Stimulated activated CD8-positive, alpha-beta memory T cell treated with anti-CD3 and anti-CD28 coated beads, Interleukin-4, amount 100 ng/mL, for 4 hours (primary cell): ENCODE measurements around the gene LGMN.

Experiments used
- DNase-seq, 2 donors: peaks; one replicate each; pipeline ENCODE4 v3.0.0-alpha.2; 2020; ENCODE audit warnings: low read depth in 2 of 2, low spot score in 1 of 2

Gene LGMN

DNA sequence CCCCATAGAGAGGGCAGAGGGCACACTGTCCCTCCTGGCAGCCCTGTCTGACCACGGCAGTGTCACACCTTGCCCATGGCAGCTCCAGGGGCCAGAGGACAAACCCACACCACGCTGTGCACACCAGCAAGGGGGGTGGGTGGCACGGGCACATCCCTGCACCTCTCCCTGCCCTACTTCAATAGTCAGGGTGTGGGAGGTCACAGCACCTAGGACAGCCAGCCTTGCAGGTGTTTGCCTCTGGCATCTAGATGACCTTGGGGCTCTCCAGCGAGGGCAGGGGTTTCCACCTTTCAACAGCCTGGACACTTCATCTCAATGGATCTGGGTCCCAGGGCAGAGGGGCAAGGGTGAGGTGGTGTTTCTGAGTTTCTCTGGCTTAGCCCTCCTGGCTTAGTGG, 69.2 kb downstream of the LGMN start:
- DNase-seq = no peak

DNA sequence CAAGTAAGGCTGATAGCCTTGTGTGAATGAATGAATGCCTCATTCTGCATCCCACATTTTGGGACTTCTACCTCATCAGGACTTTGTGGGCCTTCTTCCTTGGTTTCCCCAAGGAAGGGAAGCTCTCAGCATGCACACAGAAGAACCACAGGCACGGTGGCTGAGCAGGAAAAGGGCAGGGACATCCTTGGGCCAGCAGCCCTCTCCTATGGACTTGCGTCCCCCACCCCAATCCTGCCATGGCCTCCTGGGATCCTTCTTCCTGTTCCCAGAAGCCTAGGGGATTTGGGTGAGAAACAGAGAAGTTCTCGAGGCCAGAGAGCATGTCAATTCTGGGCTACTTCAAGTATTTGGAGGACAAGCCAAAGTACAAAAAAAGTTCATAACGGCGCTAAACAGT, 69.7 kb downstream of the LGMN start:
- no peak for DNase-seq

DNA sequence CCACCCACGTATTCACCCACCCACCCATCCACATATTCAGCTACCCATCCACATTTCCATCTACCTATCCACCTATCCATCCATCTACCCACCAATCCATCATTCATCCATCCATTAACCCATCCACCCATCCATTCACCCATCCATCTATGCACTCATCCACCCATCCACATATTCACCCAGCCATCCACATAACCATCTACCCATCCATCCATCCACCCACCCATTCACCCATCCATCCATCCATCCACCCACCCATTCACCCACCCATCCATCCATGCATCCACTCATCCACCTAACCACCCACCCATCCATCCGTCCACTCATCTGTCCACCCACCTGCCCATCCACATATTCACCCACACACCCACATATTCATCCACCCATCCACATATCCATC, 70.5 kb downstream of the LGMN start:
- no peak for DNase-seq

DNA sequence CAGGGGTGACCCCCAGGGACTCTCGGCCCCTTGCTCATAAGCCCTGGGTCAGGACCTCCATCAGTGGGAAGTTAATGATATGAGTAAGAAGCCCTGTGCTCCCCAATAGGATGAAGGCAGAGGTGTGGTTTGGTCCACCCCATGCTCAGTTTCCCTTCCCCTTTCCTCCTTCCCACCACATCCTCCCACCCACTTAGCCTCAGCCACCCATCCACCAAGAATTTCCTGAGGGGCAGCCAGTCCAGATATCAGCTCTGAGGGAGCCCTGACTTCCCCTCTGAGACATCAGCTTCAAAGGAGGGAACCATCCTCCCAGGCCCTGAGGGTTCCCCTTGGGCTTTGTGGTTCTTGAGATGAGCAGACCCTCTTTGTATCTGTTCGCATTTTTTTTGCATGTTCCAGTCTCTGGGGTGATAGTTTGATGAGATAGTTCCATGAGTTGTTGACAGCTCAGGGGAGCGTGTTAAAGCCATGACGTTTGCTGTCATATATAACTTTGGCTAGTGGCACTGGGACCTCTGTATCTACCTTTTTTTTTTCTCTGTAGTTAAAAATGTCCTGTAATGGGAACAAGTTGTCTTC, 71.2 kb downstream of the LGMN start:
- no peak for DNase-seq

DNA sequence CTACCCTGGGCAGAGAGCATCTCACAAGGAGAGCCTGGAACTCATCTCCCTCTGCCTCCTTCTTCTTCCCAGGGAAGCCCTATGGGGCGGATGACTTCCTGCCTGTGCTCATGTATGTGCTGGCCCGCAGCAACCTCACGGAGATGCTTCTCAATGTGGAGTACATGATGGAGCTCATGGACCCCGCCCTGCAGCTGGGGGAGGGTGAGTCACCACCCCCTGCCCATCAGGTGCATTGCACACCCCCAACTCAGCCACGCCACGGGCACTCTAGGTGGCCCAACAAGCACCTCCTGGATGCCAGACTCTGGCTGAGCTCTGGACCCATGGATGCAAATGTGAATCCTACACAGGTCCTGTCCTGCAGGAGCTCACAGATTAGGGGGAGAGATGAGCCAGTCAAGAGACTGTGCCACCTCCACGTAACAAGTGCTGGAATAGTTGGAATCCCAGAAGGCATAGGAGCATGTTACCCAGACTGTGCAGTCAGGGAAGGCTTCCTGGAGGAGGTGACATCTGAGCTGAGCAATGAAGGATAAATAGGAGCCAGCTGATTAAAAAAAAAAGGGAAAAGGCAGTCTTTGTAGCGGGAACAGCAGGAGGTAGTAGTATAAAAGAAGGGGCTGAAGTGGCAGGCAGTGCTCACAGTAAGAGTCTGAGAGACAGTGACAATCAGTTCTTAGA, 71.9 kb downstream of the LGMN start:
- no peak for DNase-seq

DNA sequence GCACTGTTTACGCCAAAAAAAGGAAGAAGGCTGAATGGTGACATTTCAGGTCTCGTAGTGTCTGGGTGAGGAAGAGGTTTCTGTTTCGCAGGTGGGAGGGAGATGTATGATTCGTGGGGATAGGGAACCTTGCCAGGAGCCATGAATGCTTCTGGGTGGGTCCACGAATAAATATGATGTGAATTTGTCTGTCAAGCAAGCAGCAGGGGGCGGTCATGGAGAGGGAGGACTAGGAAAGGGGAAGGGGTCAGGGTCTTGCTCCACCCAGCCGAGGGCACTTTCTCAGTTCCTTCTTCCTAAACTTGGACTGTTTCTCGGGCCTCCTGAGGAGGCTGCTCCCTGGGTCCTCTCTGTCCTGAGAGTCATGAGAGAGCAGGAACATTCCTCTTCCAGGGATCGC, 72.5 kb downstream of the LGMN start:
- DNase-seq = no peak

DNA sequence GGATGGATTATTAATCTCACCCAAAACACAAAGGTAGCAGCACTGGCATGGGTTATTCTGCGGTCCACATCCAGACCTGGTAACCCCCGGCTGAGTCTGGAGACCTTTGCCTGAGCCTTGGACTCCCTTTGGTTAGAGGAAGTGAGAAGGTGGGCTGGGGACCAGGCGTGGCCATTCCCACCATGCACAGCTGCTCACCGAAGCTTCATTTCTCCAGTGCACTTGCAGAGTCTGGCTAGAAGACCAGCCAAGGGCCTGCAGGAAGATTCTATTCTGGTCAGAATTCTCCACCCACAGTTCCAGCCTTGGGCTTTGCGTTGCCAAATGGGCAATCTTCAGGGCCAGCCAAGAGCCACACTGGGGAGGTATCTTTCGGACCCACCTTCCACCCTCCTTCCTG, 73.0 kb downstream of the LGMN start:
- no peak for DNase-seq

DNA sequence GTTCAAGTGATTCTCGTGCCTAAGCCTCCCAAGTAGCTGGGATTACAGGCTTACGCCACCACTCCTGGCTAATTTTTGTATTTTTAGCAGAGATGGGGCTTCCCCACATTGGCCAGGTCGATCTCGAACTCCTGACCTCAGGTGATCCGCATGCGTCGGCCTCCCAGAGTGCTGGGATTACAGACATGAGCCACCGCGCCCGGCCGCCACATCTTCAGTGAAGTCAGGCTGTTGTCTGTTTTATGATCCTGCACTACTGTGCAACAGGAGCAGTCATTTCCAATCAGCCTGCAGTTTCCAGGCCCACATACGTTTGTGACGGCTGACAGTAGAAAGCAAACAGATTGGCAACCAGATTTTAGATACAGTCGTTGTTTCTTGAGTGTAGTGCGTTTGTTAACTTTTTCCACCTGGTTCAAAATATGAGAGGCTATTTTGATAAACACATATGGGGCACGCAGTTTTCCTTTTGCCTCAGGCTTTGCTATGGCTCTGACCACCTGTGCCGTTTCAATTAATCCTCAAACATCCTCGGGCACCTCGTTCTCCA, 74.8 kb downstream of the LGMN start:
- no peak for DNase-seq

DNA sequence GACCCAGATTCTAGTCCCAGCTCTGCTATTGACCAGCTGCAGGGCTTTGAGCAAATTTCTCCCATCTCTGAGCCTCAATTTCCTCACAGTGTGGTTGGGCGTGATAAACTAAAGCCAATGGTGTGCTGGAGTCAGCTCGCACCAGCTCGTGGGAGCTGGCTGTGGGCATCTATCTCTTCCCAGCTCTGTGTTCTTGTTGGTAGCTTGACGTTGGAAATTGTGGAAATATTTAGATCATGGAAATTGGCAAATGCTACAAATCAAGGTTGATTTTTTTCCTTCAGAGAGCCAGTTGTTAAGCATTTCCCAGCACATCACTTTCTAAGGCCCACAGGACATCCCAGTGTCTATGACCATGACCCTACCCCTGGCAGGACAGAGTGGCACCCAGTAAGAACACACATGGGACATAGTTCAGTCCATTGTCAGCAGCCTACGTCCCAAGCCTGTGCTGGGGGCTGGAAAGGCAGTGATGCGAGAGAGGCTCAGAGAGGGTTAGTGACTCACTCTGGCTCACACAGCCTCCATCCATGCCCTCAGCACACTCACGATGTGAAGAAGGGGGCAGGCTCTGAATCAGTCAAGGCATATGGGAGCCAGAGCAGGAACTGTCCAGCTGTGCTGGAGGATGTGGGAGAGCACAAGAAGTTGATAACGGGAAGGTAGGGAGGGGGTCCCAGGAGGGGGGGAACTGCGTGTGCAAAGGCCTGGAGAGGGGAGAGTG, 77.6 kb downstream of the LGMN start:
- DNase-seq = no peak

DNA sequence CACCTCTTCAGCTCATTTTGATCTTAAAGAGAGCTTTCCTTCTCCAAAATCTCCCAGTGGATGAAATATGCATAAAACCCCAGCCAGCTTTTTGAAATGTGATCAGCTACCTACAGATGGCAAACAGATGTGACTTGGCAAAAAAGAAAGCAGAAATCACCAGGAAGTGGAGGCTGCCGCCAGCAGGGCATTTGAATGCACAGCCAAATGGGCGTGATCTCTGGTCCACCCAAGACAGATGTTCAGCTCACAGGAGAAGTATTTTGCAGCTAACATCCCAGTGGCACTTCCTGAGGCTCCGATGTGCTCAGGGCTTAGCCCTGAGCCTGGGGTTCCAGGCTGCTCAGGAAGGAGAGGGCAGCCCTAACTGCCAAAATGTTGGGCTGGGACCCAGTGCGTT, 78.3 kb downstream of the LGMN start:
- no peak for DNase-seq

- DNase-seq = no peak
Measured at GRCh38 chr14:92668276-92668973, 80.0 kb downstream of the LGMN start.

DNA sequence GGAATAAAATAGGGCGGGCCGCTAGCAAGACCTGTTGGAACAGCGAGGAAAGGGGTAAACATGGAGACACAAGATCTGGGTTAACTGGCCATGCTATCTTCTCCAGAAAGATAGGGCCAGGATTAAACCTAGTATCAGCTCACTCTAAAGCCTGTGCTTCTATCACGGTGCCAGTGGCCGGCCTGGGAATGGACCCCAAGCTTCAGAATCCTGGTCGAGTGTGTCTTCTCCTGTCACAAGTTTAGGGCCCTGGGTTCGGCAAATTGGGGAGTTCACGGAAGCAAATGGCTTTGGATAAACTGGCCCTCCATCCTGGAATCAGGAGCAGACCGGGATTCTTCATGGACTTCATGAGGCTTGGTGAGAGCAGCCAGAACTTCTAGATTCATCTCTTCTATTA, 82.2 kb downstream of the LGMN start:
- no peak for DNase-seq

GRCh38 chr14:92665661-92666110, 82.7 kb downstream of the LGMN start:
- DNase-seq = no peak

DNA sequence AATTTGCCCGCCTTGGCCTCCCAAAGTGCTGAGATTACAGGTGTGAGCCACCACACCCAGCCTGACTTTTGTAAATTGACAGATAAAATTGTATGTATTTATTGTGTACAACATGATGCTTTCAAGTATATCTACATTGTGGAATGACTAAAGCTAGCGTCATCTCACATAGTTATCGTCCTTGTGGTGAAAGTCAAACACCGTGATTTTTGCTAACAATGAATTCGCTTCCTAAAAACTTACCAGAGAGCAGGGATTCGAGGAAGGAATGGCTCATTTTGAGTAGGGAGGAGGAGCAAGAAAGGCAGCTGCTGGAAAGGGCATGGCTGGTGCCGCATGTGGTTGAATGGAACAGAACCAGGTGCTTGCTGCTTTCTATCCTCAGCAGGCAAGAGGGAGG, 85.4 kb downstream of the LGMN start:
- DNase-seq = no peak

DNA sequence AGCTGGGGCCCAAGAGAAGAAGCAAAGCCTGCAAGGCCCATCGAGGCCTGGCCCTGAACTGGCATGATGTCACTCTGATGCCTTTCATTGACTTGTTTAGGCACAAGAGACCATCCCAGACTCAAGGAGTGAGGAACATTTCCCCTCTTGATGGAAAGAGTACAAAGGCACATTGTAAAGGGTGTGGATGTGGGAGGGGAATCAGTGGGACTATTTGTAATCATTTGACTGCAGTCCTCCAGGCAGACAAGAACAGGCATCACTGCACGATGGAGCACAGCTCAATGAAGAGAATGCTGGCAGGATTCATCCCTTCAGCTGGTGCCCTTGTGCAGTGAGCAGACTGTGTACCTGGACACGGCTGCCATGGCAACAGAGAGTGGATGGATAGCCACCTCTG, 87.9 kb downstream of the LGMN start:
- DNase-seq = no peak

- DNase-seq = no peak
Measured at GRCh38 chr14:92659765-92660561, 88.5 kb downstream of the LGMN start.

GRCh38 chr14:92658684-92659083, 89.7 kb downstream of the LGMN start:
- no peak for DNase-seq

GRCh38 chr14:92658160-92658559, 90.3 kb downstream of the LGMN start:
- DNase-seq = no peak

- no peak for DNase-seq
Measured at GRCh38 chr14:92657457-92658142, 90.8 kb downstream of the LGMN start.
